AML-193 (cell line): ENCODE data around the gene OBSCN.

ENCODE experiments used
- DNase-seq, 2 experiments: peaks; one replicate each; lab custom pipeline; 2025; lab: John Stamatoyannopoulos, UW

The OBSCN gene

DNA sequence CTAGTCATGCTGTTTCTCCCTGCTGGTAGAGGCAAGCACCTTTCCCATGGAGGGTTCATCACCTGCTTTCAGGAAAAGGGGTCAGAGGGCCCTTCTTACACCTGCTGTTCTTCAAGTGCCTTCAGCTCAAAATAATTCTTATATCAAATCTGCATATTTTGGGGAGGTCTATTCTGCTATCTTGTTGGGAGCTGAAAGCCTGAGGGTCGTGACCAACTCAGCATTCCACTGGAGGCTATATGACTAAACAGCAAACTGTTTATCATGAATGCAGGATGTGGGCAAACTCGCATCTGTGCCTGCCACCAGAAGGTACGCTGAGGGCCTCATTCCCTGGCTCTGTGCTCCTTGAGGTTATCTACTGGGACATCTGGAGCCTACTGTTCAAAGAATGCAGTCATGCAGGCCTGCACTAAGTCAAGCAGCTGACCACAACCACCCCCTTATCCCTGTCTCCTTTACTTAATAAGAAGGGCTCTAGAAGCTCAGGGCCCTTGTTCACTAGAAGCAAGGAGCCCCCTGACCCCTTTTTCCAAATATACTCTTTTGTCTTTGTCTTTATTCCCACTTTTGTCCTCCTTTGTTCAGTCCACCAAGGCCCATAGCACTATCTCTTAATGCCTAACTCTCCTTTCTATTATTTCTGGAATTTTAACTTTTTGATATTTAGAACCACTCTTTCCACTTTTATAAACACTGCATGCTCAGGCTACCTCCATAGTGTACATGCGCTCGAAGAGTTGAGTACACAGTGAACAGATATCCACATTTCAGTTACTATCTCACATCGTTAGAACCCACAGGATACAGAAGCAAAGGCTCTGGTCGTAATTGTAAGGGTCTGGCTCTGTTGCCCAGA, 213.4 kb downstream of the OBSCN start:
- no peak for DNase-seq

DNA sequence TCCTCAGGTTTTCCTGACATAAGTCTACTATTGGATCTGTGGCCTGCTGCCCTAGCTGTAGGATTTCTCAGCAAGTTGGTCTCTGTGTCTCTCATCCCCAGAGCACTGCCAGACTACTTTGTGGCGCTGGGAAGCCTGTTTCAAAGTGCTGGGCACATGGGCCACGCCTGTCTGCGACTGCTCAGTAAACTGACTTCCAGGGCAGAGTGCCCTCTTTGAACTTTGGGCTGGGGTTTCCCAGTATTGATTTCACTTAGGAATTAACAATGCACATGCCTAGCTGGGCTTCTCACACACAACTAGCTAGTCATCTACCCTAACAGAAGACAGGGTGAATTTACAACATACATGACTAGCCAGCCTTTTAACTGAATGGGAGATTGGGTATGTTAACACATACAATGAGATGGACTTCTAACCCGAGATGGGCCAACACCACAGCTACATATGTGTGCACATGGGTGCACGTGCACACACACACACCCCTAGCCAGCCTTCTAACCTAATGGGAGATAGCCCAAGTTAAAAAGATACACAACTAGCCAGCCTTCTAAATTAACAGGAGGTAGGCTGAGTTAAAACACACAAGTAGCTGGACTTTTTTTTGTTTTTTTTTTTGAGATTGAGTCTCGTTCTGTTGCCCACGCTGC, 215.7 kb downstream of the OBSCN start:
- no peak for DNase-seq

DNA sequence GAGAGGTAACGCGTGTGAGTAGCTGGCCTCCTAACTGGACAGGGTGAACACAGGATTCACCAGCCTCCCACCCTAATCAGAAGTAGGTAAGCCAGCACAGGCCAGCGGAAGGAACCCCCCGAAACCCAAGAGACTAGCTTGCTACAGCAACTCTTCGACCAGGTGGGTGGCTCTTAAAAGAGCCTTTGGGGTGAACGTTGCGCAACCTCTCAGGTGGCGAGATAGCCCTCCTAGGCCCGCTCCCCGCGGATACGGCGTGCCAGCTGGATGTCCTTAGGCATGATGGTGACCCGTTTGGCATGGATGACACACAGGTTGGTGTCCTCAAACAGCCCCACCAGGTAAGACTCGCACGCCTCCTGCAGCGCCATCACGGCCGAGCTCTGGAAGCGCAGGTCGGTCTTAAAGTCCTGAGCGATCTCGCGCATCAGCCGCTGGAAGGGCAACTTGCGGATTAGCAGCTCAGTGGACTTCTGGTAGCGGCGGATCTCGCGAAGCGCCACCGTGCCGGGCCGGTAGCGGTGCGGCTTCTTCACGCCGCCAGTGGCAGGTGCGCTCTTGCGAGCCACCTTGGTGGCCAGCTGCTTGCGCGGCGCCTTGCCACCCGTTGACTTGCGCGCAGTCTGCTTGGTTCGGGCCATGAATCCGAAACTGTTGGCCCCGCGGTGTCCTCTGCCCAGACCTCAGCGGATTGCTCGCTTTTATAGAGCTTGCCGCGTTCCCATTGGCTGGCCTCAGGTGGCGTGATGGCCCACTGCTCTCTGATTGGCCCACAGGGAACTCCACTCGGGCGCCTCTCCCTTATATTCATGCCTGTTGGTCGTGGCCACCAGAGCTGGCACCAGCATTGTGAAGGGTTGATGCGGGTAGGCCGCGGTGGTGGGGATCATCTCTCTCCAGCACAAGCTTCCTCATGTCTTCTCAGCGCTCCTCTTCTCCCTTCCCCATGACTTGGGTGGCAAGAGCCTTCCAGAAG, 217.1 kb downstream of the OBSCN start:
- no peak for DNase-seq

DNA sequence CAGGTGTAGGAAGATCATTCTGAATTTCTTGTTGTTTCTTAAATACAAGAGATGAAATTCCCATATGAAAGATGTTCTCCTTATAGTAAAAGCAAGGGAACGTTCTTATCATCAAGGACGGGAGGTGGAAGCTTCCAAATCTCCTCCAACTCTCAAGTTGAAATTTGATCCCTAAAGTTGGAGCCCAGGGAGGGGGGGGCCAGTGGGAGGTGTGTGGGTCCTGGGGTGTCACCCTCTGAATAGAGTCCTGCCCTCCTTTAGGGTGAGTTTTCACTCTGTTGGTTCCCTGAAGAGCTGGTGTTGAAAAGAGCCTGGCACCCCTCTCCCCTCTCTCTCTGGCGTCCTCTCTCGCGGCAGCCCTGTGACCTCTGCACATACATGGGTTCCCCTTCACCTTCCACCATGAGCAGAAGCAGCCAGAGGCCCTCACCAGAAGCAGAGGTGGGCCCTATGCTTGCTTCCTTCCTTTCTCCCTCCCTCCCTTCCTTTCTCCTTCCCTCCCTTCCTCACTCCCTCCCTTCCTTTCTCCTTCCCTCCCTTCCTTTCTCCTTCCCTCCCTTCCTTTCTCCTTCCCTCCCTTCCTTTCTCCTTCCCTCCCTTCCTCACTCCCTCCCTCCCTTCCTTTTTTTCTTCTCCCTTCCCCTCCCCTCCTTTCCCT, 218.8 kb downstream of the OBSCN start:
- no peak for DNase-seq

DNA sequence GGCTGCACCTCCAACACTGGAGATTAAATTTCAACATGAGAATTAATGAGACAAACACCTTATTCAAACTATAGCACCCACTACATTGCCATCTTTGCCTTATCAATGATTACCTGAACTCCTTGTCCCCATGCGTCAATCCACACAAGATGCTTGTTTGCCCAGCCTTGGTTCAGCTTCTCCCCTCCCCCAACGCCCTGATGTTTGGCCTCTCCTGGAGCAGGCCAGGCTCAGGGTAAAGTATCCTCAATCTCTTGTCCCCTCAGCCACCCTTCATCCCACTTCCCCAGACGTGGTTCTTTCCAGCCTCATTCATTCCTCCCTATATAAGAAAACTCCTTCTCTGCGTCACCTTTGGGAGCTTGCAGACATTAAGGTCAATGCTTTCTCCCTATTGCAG, 220.6 kb downstream of the OBSCN start:
- DNase-seq: no peak
